ENCODE data around the gene CRNKL1.
"Not testable (repeated sequence)": the region's sequence is repeated elsewhere in the genome, so short reads cannot be mapped to it uniquely, and the experiment has no call there.

GRCh38 chr20:20003955-20004322 lies 48.3 kb downstream of the CRNKL1 start:
- TF ChIP-seq CTCF (IDR thresholded peaks at IDR 0.05; ENCODE audit: low read depth, low read length); POLR2A (IDR thresholded peaks at IDR 0.05; ENCODE audit: extremely low read depth, insufficient read length): not testable (repeated sequence)

Measured in NB4 (cell line).